K562 (cell line): ENCODE results near the gene HS2ST1. TPM values are rescaled to one million over a fixed set of nuclear protein-coding genes. Genes with fewer than 3 reads are reported as not detected.

Experiments used
- CCAR2 ChIP-seq: fragments of 200-400 bp; formaldehyde crosslinking; IDR thresholded peaks from 2 replicates; pipeline ENCODE4 v1.6.1; 2017; ENCODE audit warnings: mild to moderate bottlenecking, low read depth, low read length
- CTCF ChIP-seq, 3 experiments: IDR thresholded peaks in 2 of 3; conservative IDR thresholded peaks in 1 of 3; 2 replicates each; pipeline ENCODE4 v1.5.1; 2011 to 2012; ENCODE audit warnings: low read length in 3 of 3, mild to moderate bottlenecking in 3 of 3, control low read depth in 2 of 3, improper control_type of control experiment in 1 of 3, inconsistent platforms in 1 of 3, low read depth in 1 of 3, mixed read lengths in 1 of 3, moderate library complexity in 1 of 3; ENCODE audit not compliant: insufficient read depth in 2 of 3
- ETV1 ChIP-seq: fragments of 450-650 bp; conservative IDR thresholded peaks from 2 replicates; pipeline ENCODE4 v1.6.1; 2016; ENCODE audit warnings: missing genetic modification characterization, control low read depth, low read depth, missing compliant biosample characterization
- FOXA3 ChIP-seq, 2 experiments: fragments of 450-650 bp in 1 of 2; sonication (generic) in 1 of 2; formaldehyde crosslinking; IDR thresholded peaks in 1 of 2; conservative IDR thresholded peaks in 1 of 2; 2 replicates each; pipeline versions ENCODE4 v1.4.0 to v1.8.0; 2020 to 2022; ENCODE audit warnings: mild to moderate bottlenecking in 2 of 2, missing genetic modification reagents in 1 of 2
- MNT ChIP-seq, 2 experiments: fragments of 450-650 bp; conservative IDR thresholded peaks; 2 replicates each; pipeline ENCODE4 v1.6.1; 2017; ENCODE audit warnings: mild to moderate bottlenecking in 2 of 2, moderate library complexity in 2 of 2
- NBN ChIP-seq: fragments of 450-650 bp; IDR thresholded peaks from 2 replicates; pipeline ENCODE4 v1.6.1; 2016; ENCODE audit warnings: low read depth, mild to moderate bottlenecking
- PRDM10 ChIP-seq: fragments of 450-650 bp; IDR thresholded peaks from 2 replicates; pipeline ENCODE4 v1.6.1; 2018; ENCODE audit not compliant: partially characterized antibody
- RCOR1 ChIP-seq, 2 experiments: IDR thresholded peaks; 2 replicates each; pipeline ENCODE4 v1.6.1; 2012; ENCODE audit warnings: low read depth in 2 of 2, low read length in 2 of 2, borderline replicate concordance in 1 of 2, improper control_type of control experiment in 1 of 2
- SOX6 ChIP-seq: fragments of 450-650 bp; IDR thresholded peaks from 2 replicates; pipeline ENCODE4 v1.6.1; 2014; ENCODE audit warnings: mild to moderate bottlenecking
- ZFP30 ChIP-seq: fragments of 250-450 bp; sonication (Bioruptor Pico); IDR thresholded peaks from 2 replicates; pipeline ENCODE4 v1.8.0; 2022; ENCODE audit warnings: moderate library complexity, mild to moderate bottlenecking, inconsistent platforms, borderline replicate concordance
- ZNF512 ChIP-seq: IDR thresholded peaks from 2 replicates; pipeline ENCODE4 v1.6.1; 2016; ENCODE audit warnings: missing genetic modification characterization, missing compliant biosample characterization
- ZNF583 ChIP-seq: fragments of 250-450 bp; sonication (Bioruptor Pico); IDR thresholded peaks from 2 replicates; pipeline ENCODE4 v1.4.0; 2020
- ZNF592 ChIP-seq: fragments of 450-650 bp; IDR thresholded peaks from 2 replicates; pipeline ENCODE4 v1.6.1; 2017; ENCODE audit warnings: antibody characterized with exemption, mild to moderate bottlenecking
- polyA plus RNA-seq, 8 experiments: library from polyadenylated mRNA; depleted of rRNA in 4 of 8; stranded (reverse) in 5 of 8; unstranded in 3 of 8; fragments of >200 nt; fragmentation: Nextera tagmentation in 2 of 8; fragmentation: Illumina TruSeq in 1 of 8; extraction: Ambion mirVana in 2 of 8; extraction: Trizol in 1 of 8; gene quantifications; 2 replicates each; pipeline versions ENCODE4 v1.2.1 to v1.2.3, GENCODE V29; 2011 to 2014; ENCODE audit warnings: inconsistent platforms in 1 of 8, missing spikeins in 1 of 8
- total RNA-seq, 7 experiments: library from RNA; depleted of rRNA in 6 of 7; stranded (reverse); fragments of >200 nt in 6 of 7; fragmentation: Illumina TruSeq in 2 of 7; extraction: Trizol in 2 of 7; gene quantifications; 2 replicates each; pipeline versions ENCODE4 v1.2.1 to v1.2.3, GENCODE V29; 2011 to 2021; ENCODE audit warnings: low replicate concordance in 1 of 7

HS2ST1 gene
- total and polyA plus RNA-seq, 9 of the 15 experiments (the other 6 are each of a cell fraction or from before 2014, with no cell fraction given): 7.7 to 43.3 (median 25.8) TPM

- TF ChIP-seq PRDM10: no peak
- TF ChIP-seq ZNF592: peak; percentile 46; the same call in 1 of the 2 replicates
- peak; percentile 35 to 75; a peak in 3 of 4 replicates for TF ChIP-seq FOXA3 (CRISPR knock-in tag; conservative IDR thresholded peaks at IDR 0.05 in 1 of 2, IDR thresholded peaks at IDR 0.05 in 1 of 2)
- TF ChIP-seq RCOR1 (IDR thresholded peaks at IDR 0.05; ENCODE audit: borderline replicate concordance in 1 of 2, low read depth in 2 of 2, low read length in 2 of 2): peak in 1 of 2 experiments; percentile 54; a peak in 1 of 4 replicates
- no peak for TF ChIP-seq CCAR2
- TF ChIP-seq CTCF (IDR thresholded peaks at IDR 0.05 in 2 of 3, conservative IDR thresholded peaks at IDR 0.05 in 1 of 3; ENCODE audit: insufficient read depth in 2 of 3, low read depth in 1 of 3, low read length in 3 of 3): peak; percentile 64 to 83 (median 70)
- no peak for TF ChIP-seq ZNF583
- peak; percentile 37; the same call in 1 of the 2 replicates for TF ChIP-seq ETV1
- no peak for TF ChIP-seq ZFP30 (CRISPR knock-in tag)
- 0 out of 2 replicates have a peak, but pooled peaks have one; percentile 43 for TF ChIP-seq NBN
- TF ChIP-seq SOX6: 0 out of 2 replicates have a peak, but pooled peaks have one; percentile 13
- peak; percentile 32 to 43; a peak in 1 of 4 replicates for TF ChIP-seq MNT (conservative IDR thresholded peaks at IDR 0.05)
- no peak for TF ChIP-seq ZNF512 (tag)
Observed at GRCh38 chr1:87024936-87025540, 110.6 kb downstream of the HS2ST1 start (continued).
